Dedifferentiated amniotic fluid mesenchymal stem cell (primary cell): Measurements from ENCODE around the gene PDE1C.

Experiments used
- DNase-seq: peaks from one replicate; pipeline ENCODE4 v3.0.0-alpha.2; 2016; ENCODE audit errors: extremely low spot score

Gene PDE1C

DNA sequence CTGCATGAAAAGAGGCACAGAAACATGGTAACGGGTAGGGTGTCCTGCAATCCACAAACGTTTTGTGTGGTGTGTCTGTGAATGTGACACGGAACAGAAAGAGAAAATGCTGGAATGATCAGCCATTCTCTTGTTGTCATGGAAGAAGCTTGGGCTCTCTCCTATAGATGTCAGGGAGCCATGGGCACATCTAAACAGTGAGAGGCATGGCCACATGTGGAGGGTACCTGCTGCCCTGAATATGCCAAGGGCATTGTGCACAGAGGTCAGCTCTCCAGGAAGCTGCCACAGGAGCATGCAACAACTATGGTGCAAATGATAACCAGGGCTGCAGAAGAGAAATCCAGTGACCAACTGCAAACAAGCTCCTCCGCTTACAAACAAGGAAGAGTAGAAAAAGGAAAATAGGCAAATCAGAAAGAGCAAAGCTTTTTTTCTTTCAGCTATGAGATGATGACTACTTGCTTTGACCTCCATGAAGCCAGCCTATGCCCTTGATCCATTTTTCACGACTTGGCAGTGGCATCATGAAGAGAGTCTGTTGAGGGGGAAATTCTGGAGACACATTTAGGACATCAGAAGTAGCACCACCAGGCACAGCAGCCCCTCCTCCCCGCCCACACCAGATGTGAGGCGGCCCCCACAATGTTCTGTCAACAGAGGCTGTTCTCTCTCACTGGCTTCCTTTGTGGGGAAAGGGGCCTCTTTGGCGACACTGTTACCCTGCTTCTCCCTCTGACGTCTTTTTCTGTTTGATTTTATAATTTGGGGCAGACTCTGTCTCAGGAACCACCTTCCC, 4.8 kb upstream of the PDE1C start:
- no peak for DNase-seq

- no peak for DNase-seq
These were observed 3.3 kb upstream of the PDE1C start for GRCh38 chr7:32073533-32073932.

DNA sequence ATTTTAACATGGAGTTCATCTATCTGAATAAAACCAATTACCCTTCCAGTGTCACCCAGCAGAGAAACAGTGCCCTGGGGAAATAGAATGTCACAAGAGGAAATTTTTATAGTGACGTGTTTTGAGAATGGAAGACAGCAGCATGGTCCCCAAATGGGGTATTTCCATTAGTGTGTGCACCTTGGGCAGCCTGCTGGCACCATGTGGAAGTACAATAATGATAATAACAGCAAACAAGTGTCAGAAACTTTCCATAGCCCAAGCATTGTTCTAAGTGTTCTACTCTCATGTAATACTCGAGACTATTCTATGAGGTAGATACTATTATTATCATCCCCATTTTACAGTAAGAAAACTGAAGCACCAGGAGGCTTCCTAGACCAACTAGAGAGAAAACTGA, 2.2 kb upstream of the PDE1C start:
- no peak for DNase-seq

DNA sequence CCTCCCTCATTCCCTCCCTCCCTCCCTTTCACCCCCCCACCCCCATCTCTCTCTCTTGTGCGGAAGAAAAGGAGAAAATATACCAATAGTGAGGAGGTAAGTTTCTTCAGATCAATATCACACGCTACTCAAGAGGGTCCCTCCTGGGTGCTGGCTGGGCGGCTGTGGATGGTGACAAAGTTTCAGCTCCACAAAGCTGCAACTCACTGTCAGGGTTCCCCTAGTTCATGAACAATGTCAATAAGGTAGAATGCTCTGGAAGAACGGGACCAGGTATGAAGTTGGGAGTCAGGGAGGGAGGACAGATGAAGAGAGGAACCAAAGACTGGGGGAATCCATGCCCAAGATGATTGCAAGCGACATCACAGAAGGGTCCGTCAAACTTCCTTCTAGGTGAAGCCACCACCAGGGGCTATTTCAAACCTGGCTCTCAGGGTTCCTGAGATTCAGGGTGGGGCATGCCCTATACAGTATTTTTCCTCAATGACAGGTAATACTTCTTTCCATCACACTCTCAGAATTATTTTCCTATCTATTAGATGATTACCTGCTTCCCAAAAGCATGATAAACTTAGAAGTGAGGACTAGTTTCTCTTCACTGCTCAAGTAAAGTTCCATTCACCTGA, 1.4 kb upstream of the PDE1C start:
- DNase-seq = no peak

DNA sequence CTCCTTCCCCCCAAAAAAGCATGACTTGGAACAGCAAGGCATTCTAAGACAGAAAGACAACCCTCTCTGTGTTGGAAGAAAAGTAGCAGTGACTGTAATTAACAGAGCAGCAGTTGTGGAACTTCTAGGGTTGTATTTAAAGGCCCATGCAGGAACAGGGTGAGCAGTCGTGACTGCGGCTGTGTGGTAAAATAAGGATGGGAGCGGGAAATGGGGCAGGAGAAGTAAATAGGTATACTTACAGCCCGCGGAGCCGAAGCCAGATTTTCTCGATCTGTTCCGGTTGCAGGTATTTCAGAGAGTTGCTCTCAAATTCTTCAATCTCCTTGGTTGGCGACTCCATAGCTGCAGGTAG, 179 bp downstream of the PDE1C start:
- DNase-seq = no peak

- DNase-seq = no peak
These were observed 1.0 kb downstream of the PDE1C start for GRCh38 chr7:32069116-32069650.

DNA sequence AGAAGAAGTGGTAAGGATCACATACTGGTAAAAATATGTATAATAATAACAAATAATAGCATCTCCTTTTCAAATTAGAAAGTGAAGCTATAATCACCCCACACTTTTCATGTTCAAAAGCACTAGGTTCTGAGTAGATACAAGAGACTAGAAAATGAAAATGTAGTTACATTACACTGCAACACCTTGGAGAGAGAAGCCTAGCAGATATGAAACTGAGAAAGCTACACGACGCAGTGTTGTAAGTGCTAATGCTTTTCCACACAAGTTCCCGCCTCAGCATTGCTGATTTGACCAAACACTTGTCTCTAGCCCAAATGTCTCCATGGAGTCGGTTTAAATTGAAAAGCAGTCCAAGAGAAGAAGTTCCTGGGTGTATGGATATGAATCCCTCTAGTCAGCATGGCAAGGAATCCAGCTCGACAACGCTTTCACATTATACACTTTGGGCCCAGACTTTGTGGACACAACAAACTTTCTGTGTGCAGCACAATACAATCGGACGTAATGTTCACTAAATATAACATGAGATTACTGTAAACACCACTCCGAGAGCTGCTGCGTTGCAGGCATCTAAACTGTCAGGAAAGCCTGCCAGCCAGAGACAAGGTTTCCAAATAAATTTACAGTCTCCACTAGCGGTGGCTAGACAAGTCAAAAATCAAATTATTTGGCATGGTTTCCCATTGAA, 1.7 kb downstream of the PDE1C start:
- no peak for DNase-seq

- no peak for DNase-seq
These were observed 3.8 kb downstream of the PDE1C start for GRCh38 chr7:32066441-32066840.

- DNase-seq = no peak
These were observed 6.6 kb downstream of the PDE1C start for GRCh38 chr7:32063614-32064013.

- no peak for DNase-seq
These were observed 8.1 kb downstream of the PDE1C start for GRCh38 chr7:32062150-32062549.

GRCh38 chr7:32061346-32061745, 8.9 kb downstream of the PDE1C start:
- DNase-seq = no peak

- peak; percentile 64 for DNase-seq
These were observed 10.8 kb downstream of the PDE1C start for GRCh38 chr7:32059289-32060011.

GRCh38 chr7:32058002-32058401, 12.2 kb downstream of the PDE1C start:
- DNase-seq = no peak

DNA sequence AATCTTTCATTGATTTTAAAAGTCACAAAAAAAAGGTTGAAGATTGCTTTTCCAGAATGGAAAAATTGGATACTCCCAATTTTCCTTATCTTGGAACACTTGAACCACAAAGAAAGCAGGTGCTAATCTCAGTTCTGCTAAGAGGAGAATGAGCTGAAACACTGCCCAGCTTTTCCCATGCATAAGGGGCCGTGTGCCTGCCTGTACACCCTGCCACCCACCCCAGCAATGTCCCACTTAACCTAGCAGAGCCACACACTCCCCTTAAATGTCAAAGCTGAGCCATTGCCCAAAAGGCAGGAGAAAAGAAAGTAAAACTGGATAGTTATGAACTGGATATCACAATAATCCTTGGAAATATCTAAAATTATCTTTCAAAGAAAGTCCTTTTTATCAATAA, 13.4 kb downstream of the PDE1C start:
- no peak for DNase-seq

DNA sequence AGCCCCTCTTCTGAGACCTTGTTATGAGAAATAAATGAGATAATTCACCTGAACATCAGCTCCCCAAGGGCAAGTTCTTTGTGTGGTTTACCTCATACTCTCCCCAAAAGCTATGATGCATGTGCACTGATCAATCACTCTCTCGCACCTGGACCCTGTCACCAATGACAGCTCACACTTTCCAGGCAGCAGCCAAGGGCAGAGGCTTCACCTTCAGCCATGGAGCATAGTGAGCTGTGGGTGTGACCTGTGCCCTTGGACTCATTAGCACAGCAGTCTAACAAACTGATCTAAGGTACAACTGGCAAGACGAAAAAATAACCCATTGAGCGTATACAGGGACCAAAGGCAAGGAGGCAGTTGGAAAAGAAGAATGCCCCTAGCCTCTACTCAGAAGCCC, 17.0 kb downstream of the PDE1C start:
- DNase-seq = no peak

GRCh38 chr7:32051128-32051527, 19.1 kb downstream of the PDE1C start:
- DNase-seq = no peak

DNA sequence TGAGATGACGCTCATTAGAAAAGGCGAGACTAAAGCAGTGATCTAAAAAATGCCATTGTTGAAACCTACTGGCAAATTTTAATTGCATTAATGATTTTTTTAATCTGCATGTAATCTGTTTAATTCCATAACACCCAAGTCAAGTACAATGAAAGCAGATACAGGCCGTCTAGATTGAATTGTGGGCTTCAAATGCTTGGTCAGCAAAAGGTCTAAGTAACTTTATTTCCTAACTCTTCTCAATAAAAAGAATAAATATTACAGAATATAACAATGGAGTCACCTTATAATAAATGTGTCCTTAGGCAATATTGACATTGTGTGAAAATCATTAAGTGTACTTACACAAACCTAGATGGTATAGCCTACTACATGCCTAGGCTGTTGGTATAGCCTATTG, 20.6 kb downstream of the PDE1C start:
- no peak for DNase-seq

DNA sequence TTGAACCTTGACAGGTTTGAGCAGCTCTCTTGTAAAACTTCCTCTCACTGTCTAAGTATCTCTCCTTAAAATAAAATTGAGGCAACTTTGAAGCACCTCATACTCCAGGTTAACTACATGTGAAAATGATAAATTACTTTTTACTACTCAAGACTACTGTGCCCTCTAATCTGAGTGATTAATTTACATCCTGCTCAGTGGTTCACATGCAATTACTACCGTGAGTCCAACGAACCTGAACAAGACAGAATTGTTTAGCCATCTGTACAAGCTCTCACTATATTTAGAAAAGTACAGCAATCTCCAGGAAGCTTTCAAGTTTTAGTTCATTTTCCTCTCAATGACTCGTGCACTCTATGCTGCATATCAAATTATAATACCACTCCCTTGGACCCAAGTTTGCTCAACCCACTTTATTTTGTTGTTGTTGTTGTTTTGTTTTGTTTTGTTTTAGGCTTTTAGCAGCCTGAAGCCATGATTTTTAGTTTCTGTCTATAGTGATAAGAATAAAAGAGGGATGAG, 21.2 kb downstream of the PDE1C start:
- no peak for DNase-seq

DNA sequence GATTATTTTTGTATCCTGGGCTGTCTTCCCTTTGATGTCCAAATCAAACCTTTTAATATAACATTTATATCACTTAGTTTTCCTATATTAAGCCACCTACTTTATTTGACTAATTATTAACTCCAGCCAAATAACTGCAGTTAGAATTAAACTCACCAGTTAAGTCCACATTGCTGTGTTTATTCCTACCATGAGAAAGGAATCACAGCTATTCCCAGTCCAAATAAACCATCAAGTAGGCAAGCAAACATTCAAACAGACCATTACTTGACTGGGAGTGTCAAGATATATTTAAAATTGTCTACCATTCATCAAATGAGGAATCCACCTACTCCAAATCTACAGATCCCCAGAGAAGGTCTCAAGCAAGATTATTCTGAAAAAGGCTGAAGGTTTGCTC, 22.4 kb downstream of the PDE1C start:
- no peak for DNase-seq

GRCh38 chr7:32047075-32047474, 23.1 kb downstream of the PDE1C start:
- DNase-seq = no peak

DNA sequence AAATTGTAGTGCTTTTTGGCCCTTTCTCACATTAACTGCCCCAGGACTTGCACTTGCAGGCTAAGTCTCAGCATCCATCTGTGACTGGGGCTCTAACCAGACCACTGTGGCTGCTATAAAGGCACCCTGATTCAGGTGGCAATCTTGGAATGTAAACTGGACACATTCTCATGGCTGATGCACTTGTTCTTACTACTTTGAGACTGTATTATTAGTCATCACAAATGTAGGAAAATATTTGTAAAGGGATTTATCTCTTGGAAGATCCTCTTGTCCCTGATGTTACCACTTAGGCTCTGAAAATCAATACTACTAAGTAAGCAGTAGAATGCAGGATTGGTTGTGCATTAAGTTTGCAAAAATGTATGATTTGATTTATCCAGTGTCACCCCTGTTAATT, 25.0 kb downstream of the PDE1C start:
- no peak for DNase-seq

- no peak for DNase-seq
These were observed 25.5 kb downstream of the PDE1C start for GRCh38 chr7:32044739-32045138.
